Keratinocyte (primary cell): ENCODE measurements around the gene DLG2.

Source experiments
- EZH2 ChIP-seq: IDR thresholded peaks from one replicate; pipeline ENCODE4 v1.6.1; 2012; ENCODE audit warnings: inconsistent platforms, mild to moderate bottlenecking, low read length, moderate library complexity
- TF ChIP-seq, protein P1 (sequence below), 3 experiments: IDR thresholded peaks in 1 of 3; conservative IDR thresholded peaks in 1 of 3; optimal IDR thresholded peaks in 1 of 3; 2 replicates in 2 of 3; 3 replicates in 1 of 3; pipeline versions ENCODE3 to v1.5.1; 2011; ENCODE audit warnings: low read length in 3 of 3, mild to moderate bottlenecking in 3 of 3, moderate library complexity in 2 of 3, control low read depth in 1 of 3, inconsistent platforms in 1 of 3; ENCODE audit not compliant: insufficient read depth in 2 of 3; ENCODE audit errors: extremely low read depth in 1 of 3

DNA sequence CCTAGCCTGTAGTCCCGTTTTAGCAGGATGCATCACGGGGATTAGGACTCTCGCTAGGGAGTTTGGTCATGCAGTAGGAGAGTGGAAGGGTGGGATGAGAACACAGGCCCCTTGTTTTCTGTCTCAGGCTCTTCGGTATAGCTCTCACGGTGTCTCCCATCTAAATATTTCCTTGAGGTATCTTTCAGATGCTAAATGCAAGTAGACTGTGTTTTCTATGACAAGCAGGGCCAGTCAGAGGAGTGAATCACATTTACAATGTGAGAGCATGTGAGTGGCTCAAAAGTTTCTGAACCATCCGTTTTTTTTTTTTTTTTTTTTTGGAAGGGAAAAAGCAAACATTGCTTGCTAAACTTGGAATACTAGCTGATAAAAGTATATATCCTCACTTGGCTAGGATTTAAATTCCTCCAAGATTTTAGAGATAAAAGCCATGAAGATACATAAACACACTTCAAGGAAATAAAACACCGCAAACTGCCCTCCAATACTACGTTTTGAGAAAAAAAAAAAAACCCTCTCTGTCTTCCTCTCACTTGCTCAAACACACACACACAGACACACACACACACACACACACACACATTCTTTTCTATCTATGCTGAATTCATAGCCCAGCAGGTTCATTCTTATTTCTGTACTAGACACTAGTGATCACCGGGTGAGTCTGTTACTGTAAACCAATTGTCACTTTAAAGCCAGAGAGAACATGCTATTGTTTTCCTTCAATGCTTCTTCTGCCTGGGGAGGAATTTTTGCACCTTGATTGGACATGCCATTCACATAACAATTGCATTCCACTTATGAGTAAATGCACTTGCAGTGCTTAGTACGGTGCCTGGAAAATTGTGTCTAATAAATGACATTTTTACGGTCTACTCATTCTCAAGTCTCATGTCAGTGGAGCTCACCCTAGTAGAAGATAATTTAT lies 2116.3 kb downstream of the DLG2 start:
- TF ChIP-seq, protein P1, sequence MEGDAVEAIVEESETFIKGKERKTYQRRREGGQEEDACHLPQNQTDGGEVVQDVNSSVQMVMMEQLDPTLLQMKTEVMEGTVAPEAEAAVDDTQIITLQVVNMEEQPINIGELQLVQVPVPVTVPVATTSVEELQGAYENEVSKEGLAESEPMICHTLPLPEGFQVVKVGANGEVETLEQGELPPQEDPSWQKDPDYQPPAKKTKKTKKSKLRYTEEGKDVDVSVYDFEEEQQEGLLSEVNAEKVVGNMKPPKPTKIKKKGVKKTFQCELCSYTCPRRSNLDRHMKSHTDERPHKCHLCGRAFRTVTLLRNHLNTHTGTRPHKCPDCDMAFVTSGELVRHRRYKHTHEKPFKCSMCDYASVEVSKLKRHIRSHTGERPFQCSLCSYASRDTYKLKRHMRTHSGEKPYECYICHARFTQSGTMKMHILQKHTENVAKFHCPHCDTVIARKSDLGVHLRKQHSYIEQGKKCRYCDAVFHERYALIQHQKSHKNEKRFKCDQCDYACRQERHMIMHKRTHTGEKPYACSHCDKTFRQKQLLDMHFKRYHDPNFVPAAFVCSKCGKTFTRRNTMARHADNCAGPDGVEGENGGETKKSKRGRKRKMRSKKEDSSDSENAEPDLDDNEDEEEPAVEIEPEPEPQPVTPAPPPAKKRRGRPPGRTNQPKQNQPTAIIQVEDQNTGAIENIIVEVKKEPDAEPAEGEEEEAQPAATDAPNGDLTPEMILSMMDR (optimal IDR thresholded peaks at IDR 0.05 in 1 of 3, IDR thresholded peaks at IDR 0.05 in 1 of 3, conservative IDR thresholded peaks at IDR 0.05 in 1 of 3; ENCODE audit: extremely low read depth in 1 of 3, insufficient read depth in 2 of 3, low read length in 3 of 3): no peak
- no peak for TF ChIP-seq EZH2
